Right lobe of liver (tissue), 4 donors: ENCODE results near the gene ABCA8.

Source experiments
- CTCF ChIP-seq, 4 donors: fragments of 200-600 bp in 3 of 4; fragments of 450-650 bp in 1 of 4; IDR thresholded peaks; one replicate each; pipeline versions ENCODE4 v1.5.1 to v1.8.0; 2016 to 2022; ENCODE audit warnings: antibody characterized with exemption in 4 of 4, mild to moderate bottlenecking in 2 of 4
- POLR2A ChIP-seq: fragments of 450-650 bp; IDR thresholded peaks from one replicate; pipeline ENCODE4 v1.6.1; 2017; ENCODE audit warnings: antibody characterized with exemption, mild to moderate bottlenecking
- donor health status: DM: no; HTN: no; CAD: no.
- donor health status: DM: no; HTN: no; CAD: no.
- donor health status: DM: no; HTN: yes; CAD: no.

- TF ChIP-seq CTCF (IDR thresholded peaks at IDR 0.05) (no peak), POLR2A (no peak)
Observed at GRCh38 chr17:68819465-68819864, 135.7 kb downstream of the ABCA8 start.
